Type B pancreatic cell (in vitro differentiated cells): ENCODE results near the gene DNAH14. TPM values are rescaled to one million over a fixed set of nuclear protein-coding genes. Genes with fewer than 3 reads are reported as not detected.

Experiments used
- DNase-seq: peaks from one replicate; pipeline ENCODE4 v3.0.0; 2021; ENCODE audit warnings: mixed read lengths; ENCODE audit not compliant: unreplicated experiment; ENCODE audit errors: extremely low spot score
- H3K27ac Mint-ChIP-seq: 2 replicates; pipeline ENCODE4 v1.8.0; 2021; ENCODE audit warnings: mild to moderate bottlenecking, mixed read lengths
- H3K27me3 Mint-ChIP-seq: 2 replicates; pipeline ENCODE4 v1.8.0; 2021; ENCODE audit warnings: mixed read lengths
- H3K36me3 Mint-ChIP-seq: 2 replicates; pipeline ENCODE4 v1.8.0; 2021; ENCODE audit warnings: mixed read lengths
- H3K4me1 Mint-ChIP-seq: one replicate; pipeline ENCODE4 v1.8.0; 2021; ENCODE audit warnings: mixed read lengths; ENCODE audit not compliant: unreplicated experiment
- H3K4me3 Mint-ChIP-seq: 2 replicates; pipeline ENCODE4 v1.8.0; 2021; ENCODE audit warnings: mild to moderate bottlenecking, mixed read lengths
- H3K9me3 Mint-ChIP-seq: 2 replicates; pipeline ENCODE4 v1.8.0; 2021; ENCODE audit warnings: mixed read lengths
- total RNA-seq: library from RNA; stranded (reverse); gene quantifications from 2 replicates; pipeline ENCODE4 v1.2.1, GENCODE V29; 2021; ENCODE audit warnings: low replicate concordance
- TF ChIP-seq, protein P1 (sequence below): fragments of 200-600 bp; sonication (generic); conservative IDR thresholded peaks from 2 replicates; pipeline ENCODE4 v1.5.0; 2021; ENCODE audit warnings: antibody characterized with exemption, mild to moderate bottlenecking

The DNAH14 gene
- total RNA-seq, 1 donor from 2014 or later, result 42.1 TPM

GRCh38 chr1:225044258-225044657, 114.8 kb downstream of the DNAH14 start:
- Mint-ChIP-seq H3K27me3 (no peaks in the 10 kb centered on the region), H3K4me1 (no peaks in the 10 kb centered on the region), H3K9me3 (no peaks in the 10 kb centered on the region), H3K27ac (no peak overlapping the region), H3K4me3 (no peak overlapping the region), H3K36me3 (peaks cover 5% of the 10 kb centered on the region)
- no peak for DNase-seq
- TF ChIP-seq, protein P1, sequence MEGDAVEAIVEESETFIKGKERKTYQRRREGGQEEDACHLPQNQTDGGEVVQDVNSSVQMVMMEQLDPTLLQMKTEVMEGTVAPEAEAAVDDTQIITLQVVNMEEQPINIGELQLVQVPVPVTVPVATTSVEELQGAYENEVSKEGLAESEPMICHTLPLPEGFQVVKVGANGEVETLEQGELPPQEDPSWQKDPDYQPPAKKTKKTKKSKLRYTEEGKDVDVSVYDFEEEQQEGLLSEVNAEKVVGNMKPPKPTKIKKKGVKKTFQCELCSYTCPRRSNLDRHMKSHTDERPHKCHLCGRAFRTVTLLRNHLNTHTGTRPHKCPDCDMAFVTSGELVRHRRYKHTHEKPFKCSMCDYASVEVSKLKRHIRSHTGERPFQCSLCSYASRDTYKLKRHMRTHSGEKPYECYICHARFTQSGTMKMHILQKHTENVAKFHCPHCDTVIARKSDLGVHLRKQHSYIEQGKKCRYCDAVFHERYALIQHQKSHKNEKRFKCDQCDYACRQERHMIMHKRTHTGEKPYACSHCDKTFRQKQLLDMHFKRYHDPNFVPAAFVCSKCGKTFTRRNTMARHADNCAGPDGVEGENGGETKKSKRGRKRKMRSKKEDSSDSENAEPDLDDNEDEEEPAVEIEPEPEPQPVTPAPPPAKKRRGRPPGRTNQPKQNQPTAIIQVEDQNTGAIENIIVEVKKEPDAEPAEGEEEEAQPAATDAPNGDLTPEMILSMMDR, result no peak

GRCh38 chr1:225049594-225049993, 120.1 kb downstream of the DNAH14 start:
- no peaks in the 10 kb centered on the region for H3K27me3 Mint-ChIP-seq
- H3K4me3 Mint-ChIP-seq, result no peak overlapping the region
- TF ChIP-seq, protein P1, result no peak
- no peaks in the 10 kb centered on the region for H3K4me1 Mint-ChIP-seq
- H3K36me3 Mint-ChIP-seq, result no peaks in the 10 kb centered on the region
- no peak for DNase-seq
- H3K27ac Mint-ChIP-seq, result no peak overlapping the region
- H3K9me3 Mint-ChIP-seq, result no peaks in the 10 kb centered on the region

DNA sequence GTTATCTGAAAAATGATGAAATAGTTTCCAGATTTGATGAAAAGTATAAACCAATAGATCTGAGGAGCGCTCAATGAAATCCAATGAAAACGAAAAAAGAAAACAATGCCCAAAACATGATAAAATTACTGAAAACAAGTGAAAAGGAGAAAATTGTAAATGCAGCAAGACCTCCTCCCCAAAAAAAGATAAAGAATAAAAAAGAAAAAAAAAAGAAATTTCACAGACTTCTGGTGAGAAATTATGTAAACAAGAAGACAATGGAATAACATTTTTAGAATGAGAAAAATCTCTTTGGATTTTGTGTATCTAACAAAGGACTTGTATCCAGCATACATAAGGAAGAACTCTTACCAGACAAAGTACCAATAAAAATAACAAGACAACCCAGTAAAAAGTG, 134.2 kb downstream of the DNAH14 start:
- H3K4me3 Mint-ChIP-seq, result no peak overlapping the region
- H3K36me3 Mint-ChIP-seq, result peaks cover 7% of the 10 kb centered on the region
- no peak for DNase-seq
- no peak overlapping the region for H3K27ac Mint-ChIP-seq
- TF ChIP-seq, protein P1, result no peak
- H3K27me3 Mint-ChIP-seq, result no peaks in the 10 kb centered on the region
- H3K9me3 Mint-ChIP-seq, result peaks cover 5% of the 10 kb centered on the region
- no peaks in the 10 kb centered on the region for H3K4me1 Mint-ChIP-seq

GRCh38 chr1:225070972-225071371, 141.5 kb downstream of the DNAH14 start:
- Mint-ChIP-seq H3K4me1 (no peaks in the 10 kb centered on the region), H3K4me3 (no peak overlapping the region), H3K36me3 (peaks cover 25% of the 10 kb centered on the region), H3K27ac (no peak overlapping the region), H3K27me3 (no peaks in the 10 kb centered on the region), H3K9me3 (peaks cover 21% of the 10 kb centered on the region)
- no peak for DNase-seq
- TF ChIP-seq, protein P1, result no peak

DNA sequence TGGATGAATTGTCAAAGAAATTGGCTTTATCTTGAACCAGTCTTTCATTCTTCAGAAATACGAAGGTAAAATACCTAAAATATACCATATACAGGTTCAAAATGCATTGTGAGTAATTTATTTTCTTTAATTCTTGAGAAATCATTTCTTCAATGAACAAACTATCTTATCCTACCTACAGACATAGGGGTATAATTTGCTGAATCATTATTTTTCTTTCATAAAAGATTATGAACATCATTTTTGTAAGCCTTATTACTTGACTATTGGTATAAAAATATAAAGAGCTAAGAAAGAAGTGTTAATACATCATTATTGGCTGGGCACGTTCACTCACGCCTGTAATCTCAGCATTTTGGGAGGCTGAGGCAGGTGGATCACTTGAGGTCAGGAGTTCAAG, 167.7 kb downstream of the DNAH14 start:
- Mint-ChIP-seq H3K4me1 (no peaks in the 10 kb centered on the region), H3K36me3 (peaks cover 13% of the 10 kb centered on the region), H3K4me3 (no peak overlapping the region), H3K27me3 (no peaks in the 10 kb centered on the region), H3K9me3 (no peaks in the 10 kb centered on the region), H3K27ac (no peak overlapping the region)
- TF ChIP-seq, protein P1, result no peak
- no peak for DNase-seq

- H3K36me3 Mint-ChIP-seq, result peaks cover 14% of the 10 kb centered on the region
- no peaks in the 10 kb centered on the region for H3K27me3 Mint-ChIP-seq
- no peak overlapping the region for H3K27ac Mint-ChIP-seq
- no peak overlapping the region for H3K4me3 Mint-ChIP-seq
- DNase-seq, result no peak
- peaks cover 6% of the 10 kb centered on the region for H3K9me3 Mint-ChIP-seq
- TF ChIP-seq, protein P1, result no peak
- H3K4me1 Mint-ChIP-seq, result no peaks in the 10 kb centered on the region
These were observed 181.5 kb downstream of the DNAH14 start for GRCh38 chr1:225111000-225111399.
